Bone marrow (tissue), 2 donors: ENCODE results near the gene GLS.
"Not testable (repeated sequence)": the region's sequence is repeated elsewhere in the genome, so short reads cannot be mapped to it uniquely, and the experiment has no call there.

ENCODE experiments used
- DNase-seq, 2 donors: peaks; one replicate each; lab custom pipeline; 2025; lab: John Stamatoyannopoulos, UW

GLS gene

DNA sequence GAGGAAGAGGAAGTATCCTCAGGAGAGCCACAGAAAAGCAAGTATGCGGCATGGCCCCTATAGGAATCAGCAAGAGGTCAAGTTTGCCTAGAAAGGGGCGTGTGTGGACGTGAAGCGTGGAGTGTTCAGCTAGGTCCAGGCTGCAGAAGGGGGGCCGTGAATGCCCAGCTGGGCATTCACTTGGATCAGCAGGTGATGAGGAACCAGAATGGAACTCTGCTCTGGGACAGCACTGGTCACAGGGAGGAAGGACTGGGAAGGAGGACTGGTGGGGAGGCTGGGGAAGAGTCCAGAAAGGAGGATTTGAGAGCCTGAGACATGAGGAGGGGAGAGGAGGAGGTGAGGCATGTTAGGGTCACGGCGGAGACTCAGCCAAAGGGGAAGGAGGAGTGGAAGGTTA is 113.5 kb downstream of the GLS start:
- no peak for DNase-seq

DNA sequence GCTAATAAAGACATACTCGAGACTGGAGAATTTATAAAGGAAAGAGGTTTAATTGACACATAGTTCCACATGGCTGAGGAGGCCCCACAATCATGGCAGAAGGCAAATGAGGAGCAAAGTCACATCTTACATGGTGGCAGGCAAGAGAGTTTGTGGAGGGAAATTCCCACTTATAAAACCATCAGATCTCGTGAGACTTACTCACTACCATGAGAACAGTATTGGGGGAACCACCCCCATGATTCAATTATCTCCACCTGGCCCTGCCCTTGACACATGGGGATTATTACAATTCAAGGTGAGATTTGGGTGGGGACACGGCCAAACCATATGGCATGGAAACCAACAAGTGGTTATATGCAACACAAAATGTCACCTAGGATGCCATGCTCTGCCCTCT is 114.7 kb downstream of the GLS start:
- not testable (repeated sequence) for DNase-seq

DNA sequence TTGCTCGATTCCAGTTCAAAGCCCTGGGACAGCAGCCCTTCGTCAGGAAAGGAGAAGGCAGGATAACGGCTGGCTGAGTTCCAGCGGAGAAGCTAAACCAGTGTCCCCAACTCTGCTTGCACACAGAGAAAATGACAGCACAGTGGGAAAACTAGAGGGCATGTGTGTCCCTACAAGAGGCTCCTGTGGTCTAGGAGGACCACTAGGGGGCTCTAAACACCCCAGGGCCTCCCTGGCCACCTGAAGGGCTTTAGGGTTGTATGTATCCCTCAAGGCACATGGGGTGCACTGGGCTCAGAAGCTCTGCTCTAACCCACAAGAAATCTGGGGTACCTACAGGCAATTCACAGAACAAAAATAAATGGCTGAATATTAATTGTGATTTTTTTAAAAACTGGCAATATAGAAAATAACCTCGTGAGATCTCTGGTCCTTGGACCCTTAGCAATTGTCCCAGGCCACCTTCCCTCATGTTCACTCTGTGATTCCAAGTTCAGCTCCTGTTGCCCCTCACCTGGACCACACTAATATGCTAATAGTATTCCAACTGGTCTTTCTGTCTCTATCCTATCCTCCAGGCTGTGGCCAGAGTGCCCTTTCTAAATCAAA is 115.8 kb downstream of the GLS start:
- DNase-seq: peak in 1 of 2 donors; percentile 7

DNA sequence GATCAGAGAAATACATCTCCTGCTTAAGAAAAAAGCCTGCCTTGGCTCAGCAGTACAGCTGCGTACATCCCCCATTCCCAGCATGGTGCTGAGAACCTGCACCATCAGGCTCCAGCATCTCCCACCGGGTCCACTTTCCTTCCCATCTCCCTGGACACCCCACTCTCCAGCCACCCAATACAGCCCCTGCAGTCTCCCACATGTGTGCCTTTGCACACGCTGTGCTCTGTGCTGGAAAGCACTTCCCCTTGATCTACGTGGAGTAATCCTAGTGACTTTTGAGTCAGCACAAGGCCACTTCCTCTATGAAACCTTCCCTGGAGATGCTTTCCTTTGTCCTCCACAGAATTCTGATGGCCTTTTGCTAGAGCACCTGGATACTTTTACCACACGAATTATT is 116.3 kb downstream of the GLS start:
- no peak for DNase-seq

DNA sequence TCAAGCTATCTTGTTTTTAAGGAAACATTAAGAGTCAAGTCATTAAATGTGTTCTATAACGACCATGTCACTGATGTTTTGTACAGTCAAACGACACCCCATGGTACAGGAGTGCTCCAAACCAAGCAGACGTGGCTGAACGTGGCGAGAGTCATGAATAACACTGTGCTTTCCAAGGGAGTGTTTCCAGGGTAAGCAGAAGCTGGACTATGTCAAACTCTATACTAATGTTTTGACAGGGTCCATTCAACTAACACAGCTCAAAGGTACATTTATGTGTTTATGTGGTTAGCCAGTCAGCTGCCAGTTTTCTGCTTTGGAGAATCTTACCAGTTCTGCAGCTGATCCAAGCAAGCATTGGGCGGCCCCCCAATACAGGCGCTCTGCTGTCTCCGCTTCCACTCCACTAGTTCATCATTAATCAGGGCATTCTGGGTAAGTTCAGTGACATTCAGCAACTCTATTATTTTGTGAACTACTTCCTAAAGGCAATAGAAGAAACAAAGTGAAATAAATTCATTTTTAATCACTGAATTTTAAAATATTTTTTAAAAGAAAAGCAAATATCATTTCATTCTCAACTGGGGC is 117.0 kb downstream of the GLS start:
- DNase-seq: no peak

DNA sequence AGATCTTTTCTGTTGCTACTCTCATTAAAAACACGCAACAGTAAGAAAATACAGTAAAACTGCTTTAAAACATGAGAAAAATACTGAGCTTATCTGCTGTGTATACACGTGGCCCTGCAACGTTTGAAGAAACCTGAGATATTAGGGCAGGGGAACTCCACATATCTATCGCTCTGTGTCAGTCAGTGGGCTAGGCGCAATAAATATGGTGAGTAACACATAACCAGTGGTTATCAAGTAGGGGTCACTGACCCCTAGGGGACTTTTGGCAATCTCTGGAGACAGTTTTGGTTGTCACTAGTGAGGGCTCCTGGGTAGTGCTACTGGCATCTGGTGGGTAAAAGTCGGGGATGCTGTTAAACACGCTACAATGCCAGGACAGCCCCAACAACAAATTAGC is 118.4 kb downstream of the GLS start:
- no peak for DNase-seq

DNA sequence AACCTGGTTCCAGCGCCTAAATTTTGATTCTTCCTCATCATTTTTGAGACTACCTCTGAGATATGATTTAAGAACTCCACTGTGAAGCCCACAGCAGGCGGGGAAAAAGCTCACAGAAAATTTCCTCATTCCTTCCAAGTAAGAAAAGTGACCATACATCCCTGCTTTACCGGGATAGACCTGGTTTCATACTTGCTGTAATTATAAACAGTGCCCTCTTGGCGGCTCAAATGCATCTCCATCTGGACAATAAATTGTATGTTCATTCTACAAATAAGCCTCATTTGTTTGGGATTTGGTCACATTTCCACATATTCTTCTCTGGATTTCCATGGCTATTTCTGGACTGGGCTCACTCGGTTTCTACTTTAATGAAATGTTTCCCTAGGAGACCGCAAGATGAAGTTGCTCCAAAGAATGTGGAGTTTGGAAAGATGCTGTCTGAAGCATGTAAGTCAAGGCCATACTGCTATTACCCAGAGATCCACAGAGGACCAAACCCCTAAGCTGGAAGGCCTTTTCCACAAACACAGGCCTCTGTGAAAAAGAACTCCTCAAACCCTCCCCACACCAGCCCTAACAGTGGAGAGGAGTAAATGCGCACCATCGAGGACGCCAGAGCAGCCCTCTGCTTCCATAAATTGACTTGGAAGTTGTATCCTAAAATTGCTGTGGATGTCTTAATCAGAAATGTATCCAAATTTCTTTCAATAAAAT is 119.5 kb downstream of the GLS start:
- no peak for DNase-seq

DNA sequence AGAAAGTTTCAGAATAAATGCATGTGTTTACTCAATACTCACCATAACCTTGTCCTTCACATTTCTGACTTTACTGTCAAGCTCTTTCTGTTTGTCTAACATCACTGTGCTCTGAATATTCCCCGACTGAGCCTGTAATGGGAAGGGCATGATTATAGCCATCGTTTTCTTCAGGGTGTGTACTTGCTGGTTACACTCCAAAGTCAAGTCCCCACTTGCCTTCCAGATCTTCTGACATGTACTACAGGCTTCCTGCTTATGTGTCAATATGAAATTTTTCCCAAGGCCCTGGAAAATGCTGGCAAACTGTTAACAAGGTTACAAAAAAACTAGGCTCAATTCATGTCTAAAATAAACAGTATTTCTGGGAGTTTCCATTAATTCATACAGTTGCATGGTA is 120.4 kb downstream of the GLS start:
- DNase-seq: no peak

DNA sequence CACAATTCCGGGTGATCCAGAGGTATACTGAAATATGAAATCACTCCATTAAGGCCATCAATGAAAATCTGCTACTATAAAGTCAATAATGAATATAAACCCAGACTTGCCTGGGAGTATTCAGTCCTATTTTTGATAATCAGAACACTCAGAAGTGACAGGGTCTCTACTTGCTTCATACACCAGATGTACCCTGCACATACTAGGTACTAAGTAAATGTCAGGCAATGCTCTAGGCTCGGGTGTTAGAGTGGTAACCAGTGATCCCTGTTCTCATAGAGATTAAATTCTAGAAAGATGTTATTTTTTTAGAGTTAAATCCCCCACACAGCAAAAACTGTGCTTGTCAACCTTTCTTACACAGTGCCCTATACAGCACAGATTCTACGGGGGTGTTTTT is 121.0 kb downstream of the GLS start:
- DNase-seq: no peak

DNA sequence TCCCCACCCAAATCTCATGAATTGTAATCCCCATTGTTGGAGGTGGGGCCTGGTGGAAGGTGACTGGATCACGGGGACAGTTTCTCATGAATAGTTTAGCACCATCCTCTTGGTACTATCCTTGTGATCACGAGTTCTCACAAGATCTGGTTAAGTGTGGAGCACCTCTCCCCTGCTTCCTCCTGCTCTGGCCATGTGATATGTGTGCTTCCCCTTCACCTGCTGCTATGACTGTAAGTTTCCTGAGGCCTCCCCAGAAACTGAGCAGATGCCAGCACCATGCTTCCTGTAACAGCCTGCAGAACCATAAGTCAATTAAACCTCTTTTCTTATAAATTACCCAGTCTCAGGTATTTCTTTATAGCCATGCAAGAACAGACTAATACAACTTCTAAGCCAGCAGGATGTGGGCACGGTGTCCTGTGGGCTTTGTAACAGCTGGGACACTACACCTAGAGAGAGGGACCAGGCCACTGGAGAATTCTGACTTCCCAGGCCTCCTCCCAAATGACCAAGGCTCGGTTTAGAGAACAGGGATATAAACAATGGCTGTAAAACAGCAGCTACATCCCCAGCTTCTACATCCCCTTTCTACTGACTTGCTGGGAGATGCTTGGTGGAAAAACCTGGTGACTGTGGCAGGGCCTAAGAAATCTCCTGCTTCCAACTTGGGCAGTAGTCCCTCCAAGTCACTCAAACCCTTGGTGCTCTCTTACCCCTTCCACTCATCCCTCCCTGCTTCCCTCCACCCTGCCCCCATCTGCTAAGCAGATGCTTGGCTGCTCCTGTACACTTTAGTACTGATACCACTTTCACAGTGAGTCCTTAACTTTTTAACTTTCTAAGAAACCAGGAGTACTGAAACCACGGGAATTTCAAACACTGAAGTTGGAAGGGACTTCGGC is 123.0 kb downstream of the GLS start:
- no peak for DNase-seq

DNA sequence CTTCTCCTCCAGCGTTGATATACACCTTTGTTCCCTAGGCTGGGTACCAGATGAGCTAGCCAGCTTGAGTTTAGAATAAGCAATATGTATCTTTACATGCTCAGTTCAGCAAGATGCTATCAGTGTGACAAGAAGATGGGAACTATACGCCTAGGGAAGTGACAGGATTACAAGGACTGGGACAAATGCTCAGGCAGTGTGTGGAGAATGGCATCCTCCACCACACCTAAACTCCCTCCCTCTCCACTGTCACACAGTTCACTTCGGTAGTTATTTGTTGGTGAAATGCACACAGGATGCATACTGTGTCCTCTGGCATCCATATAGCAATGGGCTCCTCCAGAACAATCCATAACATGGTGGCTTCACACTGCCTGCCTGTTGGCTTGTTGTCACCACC is 125.7 kb downstream of the GLS start:
- DNase-seq: no peak

DNA sequence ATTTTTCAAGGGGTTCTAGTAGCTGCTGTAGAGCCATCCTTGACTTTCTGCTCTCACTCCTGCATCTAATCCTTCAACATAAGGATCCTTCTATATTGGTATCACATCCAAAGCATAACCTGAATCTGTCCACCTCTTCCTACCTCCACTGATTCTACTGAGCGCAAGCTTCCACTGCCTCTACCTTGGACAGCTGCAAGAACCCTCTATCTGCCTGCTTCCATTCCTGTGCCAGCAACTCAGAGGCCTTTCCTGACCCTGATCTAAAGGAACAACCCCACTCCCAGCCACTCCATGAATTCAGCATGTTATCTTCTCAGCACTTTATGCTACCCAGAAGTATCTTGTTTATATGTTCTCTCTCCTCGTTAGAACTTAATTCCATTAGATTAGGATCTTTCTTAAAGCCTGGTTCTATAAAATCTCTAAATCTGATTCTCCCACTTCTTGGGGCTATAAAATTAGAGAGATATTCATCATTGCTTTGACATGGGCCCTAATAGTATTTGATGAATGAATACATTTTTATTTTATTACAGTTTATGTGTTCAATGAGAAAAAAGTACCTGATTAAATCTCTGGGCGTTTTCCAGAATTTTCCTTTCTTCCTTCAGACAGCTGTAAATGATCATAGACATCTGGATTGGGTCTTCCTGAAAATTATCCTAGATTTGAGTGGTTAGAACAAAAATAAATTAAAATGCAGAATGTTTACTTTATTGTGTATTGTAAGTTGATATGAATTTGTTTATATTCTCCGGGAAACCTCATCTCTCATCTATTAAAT is 126.6 kb downstream of the GLS start:
- no peak for DNase-seq

DNA sequence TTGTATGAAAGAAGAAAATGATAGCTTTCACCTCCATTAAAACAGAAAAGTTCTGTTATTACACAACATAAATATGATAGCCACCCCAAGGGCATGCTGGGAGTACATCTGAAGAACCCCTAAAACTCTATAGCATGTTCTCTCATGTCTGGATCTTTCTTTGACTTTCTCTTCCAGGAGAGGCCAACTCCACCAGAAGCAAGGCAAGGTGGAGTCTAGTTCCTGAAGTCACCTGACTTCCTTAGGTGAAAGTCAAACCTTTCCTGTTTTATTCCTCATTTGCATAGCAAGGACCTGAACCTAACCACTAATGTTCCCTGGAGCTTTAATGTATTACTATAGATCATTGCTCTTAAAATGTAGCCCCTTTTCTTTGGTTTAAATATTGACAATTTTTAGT is 127.7 kb downstream of the GLS start:
- DNase-seq: no peak

DNA sequence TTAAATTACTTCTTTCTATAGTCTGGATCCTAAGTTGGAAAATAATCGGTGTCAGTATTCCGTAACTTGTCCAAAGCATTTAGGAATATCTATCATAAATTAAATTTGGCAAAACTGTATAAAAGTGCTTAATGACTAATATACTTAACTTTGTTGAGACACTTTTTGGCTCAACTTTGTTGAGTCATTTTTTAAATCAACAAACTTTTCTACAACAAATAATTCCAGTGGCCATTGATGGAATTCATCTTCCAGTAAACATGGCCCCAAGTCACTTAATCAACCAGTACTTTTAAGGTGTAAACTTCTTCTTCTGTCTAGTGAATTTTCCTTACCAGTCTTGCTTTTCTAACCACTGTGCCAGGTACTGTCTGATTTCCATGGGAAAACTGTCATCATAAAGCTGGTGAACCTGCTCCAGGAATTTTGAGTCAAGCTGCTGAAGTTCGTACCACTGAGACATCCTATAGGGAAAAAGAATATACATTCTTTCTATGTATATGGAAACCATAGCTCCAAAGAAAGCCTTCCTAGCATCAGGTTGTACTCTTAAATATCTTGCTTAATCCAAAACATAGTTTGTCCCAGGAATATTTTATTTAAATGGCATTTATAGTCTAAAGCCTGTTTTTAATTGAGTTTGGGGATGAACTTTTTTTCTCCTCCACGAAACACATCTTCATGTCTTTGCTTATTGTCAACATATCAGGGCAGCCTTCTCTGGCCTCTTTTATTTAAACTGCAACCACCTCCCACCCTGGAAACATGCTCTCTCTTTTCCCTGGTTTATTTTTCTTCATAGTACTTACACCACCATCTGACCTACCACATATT is 129.1 kb downstream of the GLS start:
- no peak for DNase-seq

DNA sequence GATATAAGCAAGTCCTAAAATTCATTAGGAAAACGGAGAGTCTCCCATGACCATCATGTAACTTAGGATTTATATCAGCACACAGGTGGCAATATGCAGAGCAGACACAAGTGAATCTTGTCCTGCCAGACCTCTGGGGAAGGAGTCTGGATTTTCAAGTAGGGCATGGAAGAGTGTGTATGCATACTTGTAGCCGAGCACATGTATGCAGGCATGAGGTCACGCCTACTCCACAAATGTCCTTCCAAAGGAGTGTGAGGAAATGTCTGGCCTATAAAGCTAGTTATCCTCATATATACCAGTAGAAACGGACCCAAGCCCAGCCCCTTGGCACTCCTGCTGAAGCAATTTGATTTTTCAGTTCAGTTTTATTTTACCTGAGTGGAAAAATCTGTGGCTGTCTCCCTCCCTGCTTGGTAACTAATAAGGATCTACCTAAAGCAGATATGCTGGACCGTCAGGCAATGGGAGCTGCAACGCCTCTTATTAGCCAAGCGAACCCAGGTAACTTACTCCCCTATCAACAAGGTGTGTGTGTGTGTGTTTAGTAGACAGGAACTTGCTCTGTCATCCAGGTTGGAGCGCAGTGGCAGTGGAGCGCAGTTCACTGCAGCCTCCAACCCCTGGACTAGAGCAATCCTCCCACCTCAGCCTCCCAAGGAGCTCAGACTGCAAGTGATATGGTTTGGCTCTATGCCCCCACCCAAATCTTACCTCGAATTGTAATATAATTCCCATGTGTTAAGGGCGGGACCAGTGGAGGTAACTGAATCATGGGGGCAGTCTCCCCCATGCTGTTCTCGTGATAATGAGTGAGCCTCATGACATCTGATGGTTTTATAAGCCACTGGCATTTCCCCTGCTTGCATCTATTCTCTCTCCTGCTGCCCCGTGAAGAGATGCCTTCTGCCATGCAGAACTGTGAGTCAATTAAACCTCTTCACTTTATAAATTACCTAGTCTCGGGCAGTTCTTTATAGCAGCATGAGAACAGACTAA is 130.6 kb downstream of the GLS start:
- DNase-seq: no peak

DNA sequence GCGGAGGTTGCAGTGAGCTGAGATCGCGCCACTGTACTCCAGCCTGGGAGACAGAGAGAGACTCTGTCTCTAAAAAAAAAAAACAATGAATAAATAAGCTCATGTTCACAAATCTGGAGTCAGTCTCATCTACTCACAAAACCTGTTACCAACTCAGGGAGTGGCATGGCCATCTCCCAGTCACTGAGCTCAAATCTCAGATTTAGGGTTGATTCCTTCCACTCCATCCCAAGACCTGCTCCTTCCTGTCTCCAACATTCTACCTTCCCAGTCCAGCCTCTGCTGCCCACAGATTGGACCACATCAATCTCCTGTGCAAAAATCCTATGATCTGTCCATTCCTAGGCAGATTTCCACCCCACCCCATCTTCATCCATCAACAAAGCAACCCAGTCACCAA is 131.7 kb downstream of the GLS start:
- no peak for DNase-seq

DNA sequence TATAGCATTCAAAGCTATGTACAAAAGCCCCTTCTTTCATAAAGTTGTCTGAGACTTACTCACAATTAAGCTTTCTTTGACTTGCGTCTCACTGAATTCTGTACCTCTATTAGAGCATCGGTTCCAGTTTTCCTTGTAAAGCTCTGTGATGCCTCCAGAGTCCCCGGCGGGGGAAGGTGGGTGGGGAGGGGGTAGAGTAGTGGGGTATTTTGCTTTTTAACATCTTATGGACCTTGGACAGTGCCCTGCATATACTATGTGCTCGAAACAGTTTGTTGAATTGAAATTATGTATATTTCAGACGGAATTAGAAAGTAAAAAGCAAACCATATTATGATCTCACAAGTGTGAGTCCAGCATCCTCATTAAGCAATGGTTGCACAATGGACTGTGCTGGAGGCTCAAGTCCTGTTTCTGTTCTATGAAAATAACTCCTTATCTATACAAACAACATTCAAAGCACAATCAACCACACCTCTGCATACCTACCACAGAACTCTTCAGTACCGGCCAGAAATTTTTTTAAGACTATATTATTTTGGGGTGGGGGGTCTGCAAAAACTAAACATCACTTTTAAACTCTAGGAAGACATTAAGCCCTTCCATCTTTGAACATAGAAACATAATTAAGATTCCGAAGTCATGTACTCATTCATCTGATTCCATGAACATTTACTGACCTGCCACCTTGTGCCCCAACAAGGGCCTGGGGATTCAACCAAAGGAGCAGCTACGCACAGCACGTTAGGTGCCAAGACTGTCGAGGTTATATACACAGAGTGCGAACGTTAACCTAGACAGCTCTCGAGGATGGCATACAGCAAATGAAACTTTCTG is 132.4 kb downstream of the GLS start:
- DNase-seq: no peak

DNA sequence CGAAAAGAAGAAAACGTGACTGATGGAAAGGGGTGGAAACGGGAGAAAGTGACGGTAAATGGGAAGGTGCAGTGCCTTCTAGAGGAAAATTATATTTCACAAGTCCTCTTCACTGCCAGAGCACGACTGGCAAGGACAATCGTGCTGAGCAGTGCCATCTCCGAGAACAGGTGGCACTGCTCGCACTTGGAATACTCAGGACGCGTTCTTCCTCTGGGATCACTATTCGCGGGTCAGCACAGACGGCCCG is 133.0 kb downstream of the GLS start:
- DNase-seq: no peak
